IMR-90 (cell line): ENCODE results near the gene ANO7. TPM values are rescaled to one million over a fixed set of nuclear protein-coding genes. Genes with fewer than 3 reads are reported as not detected.

Experiments
- ATAC-seq: fragments of 200-7000 bp; cut with Tn5 transposase; 2 replicates; pipeline ENCODE4 v1.9.1; 2020; ENCODE audit warnings: low read depth, mild to moderate bottlenecking, moderate library complexity
- BruUV-seq: library from RNA; stranded (reverse); fragments of 400-500 nt; replicated peaks from 2 replicates; lab custom pipeline; 2021; lab: Mats Ljungman, UMichigan
- CTCF ChIA-PET: fragments of 300-600 bp; formaldehyde crosslinking; extraction: SDS; loops from one replicate; lab custom pipeline; 2021; ENCODE audit warnings: antibody characterized with exemption; lab: Yijun Ruan, JAX
- POLR2A ChIA-PET: fragments of 300-600 bp; sonication (Branson Sonifier 250); formaldehyde crosslinking; loops from one replicate; lab custom pipeline; 2022; ENCODE audit warnings: antibody characterized with exemption; ENCODE audit not compliant: unreplicated experiment; lab: Charles Lee
- DNase-seq: peaks from one replicate; pipeline ENCODE4 v3.0.0; 2013
- H2AFZ ChIP-seq: replicated peaks from 2 replicates; pipeline ENCODE3; 2013; ENCODE audit warnings: low read length, mild to moderate bottlenecking; ENCODE audit not compliant: poor library complexity
- H2AK5ac ChIP-seq: 2 replicates; pipeline ENCODE4 v1.6.1; 2013; ENCODE audit warnings: low read depth, low read length, inconsistent platforms
- H2AK9ac ChIP-seq: replicated peaks from 2 replicates; pipeline ENCODE3; 2013; ENCODE audit warnings: mild to moderate bottlenecking, low read depth, low read length, moderate library complexity; ENCODE audit not compliant: poor library complexity
- H2BK120ac ChIP-seq: 2 replicates; pipeline ENCODE4 v1.6.1; 2013; ENCODE audit warnings: low read depth, low read length, inconsistent platforms
- H2BK15ac ChIP-seq: 3 replicates; pipeline ENCODE4 v1.6.1; 2013; ENCODE audit warnings: low read depth, low read length, inconsistent platforms
- H2BK20ac ChIP-seq: 2 replicates; pipeline ENCODE4 v1.6.1; 2013; ENCODE audit warnings: low read depth, mild to moderate bottlenecking, inconsistent platforms, low read length, moderate library complexity
- H2BK5ac ChIP-seq: 2 replicates; pipeline ENCODE4 v1.6.1; 2013; ENCODE audit warnings: mild to moderate bottlenecking, low read depth, low read length, inconsistent platforms; ENCODE audit not compliant: poor library complexity, severe bottlenecking
- H3K14ac ChIP-seq: replicated peaks from 2 replicates; pipeline ENCODE4 v1.6.1; 2013; ENCODE audit warnings: low read depth, low read length, inconsistent platforms
- H3K18ac ChIP-seq: 2 replicates; pipeline ENCODE4 v1.6.1; 2013; ENCODE audit warnings: low read depth, low read length, control low read depth
- H3K23ac ChIP-seq: 2 replicates; pipeline ENCODE4 v1.6.1; 2013; ENCODE audit warnings: low read depth, low read length, inconsistent platforms
- H3K27ac ChIP-seq: 2 replicates; pipeline ENCODE4 v1.5.1; 2013; ENCODE audit warnings: mild to moderate bottlenecking, control low read depth, low read length; ENCODE audit not compliant: insufficient read depth
- H3K27me3 ChIP-seq: 2 replicates; pipeline ENCODE4 v1.6.1; 2013; ENCODE audit warnings: low read length; ENCODE audit not compliant: control insufficient read depth, insufficient read depth
- H3K36me3 ChIP-seq: 2 replicates; pipeline ENCODE4 v1.6.1; 2013; ENCODE audit warnings: low read length, mixed read lengths; ENCODE audit not compliant: control insufficient read depth, insufficient read depth
- H3K4ac ChIP-seq: 2 replicates; pipeline ENCODE4 v1.6.1; 2013; ENCODE audit warnings: low read depth, low read length, inconsistent platforms
- H3K4me1 ChIP-seq: 2 replicates; pipeline ENCODE4 v1.6.1; 2013; ENCODE audit warnings: low read length, mixed read lengths; ENCODE audit not compliant: control insufficient read depth, insufficient read depth
- H3K4me2 ChIP-seq: 2 replicates; pipeline ENCODE4 v1.6.1; 2013; ENCODE audit warnings: low read depth, mild to moderate bottlenecking, control low read depth, low read length, moderate library complexity
- H3K4me3 ChIP-seq: 2 replicates; pipeline ENCODE4 v1.5.1; 2013; ENCODE audit warnings: low read depth, mild to moderate bottlenecking, control low read depth, low read length, moderate library complexity; ENCODE audit not compliant: insufficient read depth
- H3K56ac ChIP-seq: 2 replicates; pipeline ENCODE4 v1.6.1; 2013; ENCODE audit warnings: low read length, inconsistent platforms; ENCODE audit not compliant: insufficient read depth; ENCODE audit errors: extremely low read depth
- H3K79me1 ChIP-seq, 2 experiments: 2 replicates each; pipeline ENCODE4 v1.6.1; 2013; ENCODE audit warnings: low read length in 2 of 2, inconsistent platforms in 1 of 2, low read depth in 1 of 2
- H3K9ac ChIP-seq: 2 replicates; pipeline ENCODE4 v1.6.1; 2013; ENCODE audit warnings: low read depth, low read length, control low read depth
- H3K9me1 ChIP-seq: 2 replicates; pipeline ENCODE4 v1.6.1; 2013; ENCODE audit warnings: low read length, inconsistent platforms; ENCODE audit not compliant: insufficient read depth
- H3K9me3 ChIP-seq: 2 replicates; pipeline ENCODE4 v1.6.1; 2013; ENCODE audit warnings: low read length; ENCODE audit not compliant: control insufficient read depth, insufficient read depth
- H4K20me1 ChIP-seq: 2 replicates; pipeline ENCODE4 v1.6.1; 2013; ENCODE audit warnings: low read length, inconsistent platforms; ENCODE audit not compliant: insufficient read depth
- H4K5ac ChIP-seq: 2 replicates; pipeline ENCODE4 v1.6.1; 2013; ENCODE audit warnings: mild to moderate bottlenecking, low read depth, low read length, control low read depth
- H4K8ac ChIP-seq, 2 experiments: 2 replicates each; pipeline ENCODE4 v1.6.1; 2013; ENCODE audit warnings: low read depth in 2 of 2, low read length in 2 of 2, control low read depth in 1 of 2, inconsistent platforms in 1 of 2
- H4K91ac ChIP-seq: 2 replicates; pipeline ENCODE4 v1.6.1; 2013; ENCODE audit warnings: low read depth, low read length, inconsistent platforms; ENCODE audit not compliant: insufficient read depth
- BHLHE40 ChIP-seq: fragments of 150-350 bp; IDR thresholded peaks from 2 replicates; pipeline ENCODE4 v1.6.1; 2016; ENCODE audit warnings: mild to moderate bottlenecking, low read depth, low read length
- CEBPB ChIP-seq: IDR thresholded peaks from 2 replicates; pipeline ENCODE4 v1.6.1; 2012; ENCODE audit warnings: low read depth, low read length, improper control_type of control experiment
- RAD21 ChIP-seq: IDR thresholded peaks from 2 replicates; pipeline ENCODE4 v1.6.1; 2012; ENCODE audit warnings: low read length, improper control_type of control experiment
- RCOR1 ChIP-seq: IDR thresholded peaks from 2 replicates; pipeline ENCODE4 v1.6.1; 2012; ENCODE audit warnings: mild to moderate bottlenecking, low read length, improper control_type of control experiment; ENCODE audit not compliant: insufficient replicate concordance
- WGBS, 2 experiments: methylation state at CpG; one replicate each; pipeline versions ENCODE4 v1.1.5 to v1.1.7; 2013; ENCODE audit warnings: missing lambda C conversion rate in 2 of 2; ENCODE audit not compliant: insufficient read length in 1 of 2; ENCODE audit errors: extremely low coverage in 2 of 2; 5-methylcytosine and 5-hydroxymethylcytosine counted together
- dilution Hi-C: fragments of 300-500 bp; cut with HindIII; formaldehyde crosslinking; loops from one replicate; pipeline ENCODE4 v1.14.3; 2018; ENCODE audit warnings: low sequenced_read_pairs; ENCODE audit not compliant: unreplicated experiment
- in situ Hi-C: fragments of 300-500 bp; cut with MboI; formaldehyde crosslinking; loops from 3 replicates; pipeline ENCODE4 v1.14.3; 2019; ENCODE audit warnings: low sequenced_read_pairs, inconsistent platforms, mixed read lengths
- intact Hi-C: fragments of 100-400 bp; cut with micrococcal nuclease; formaldehyde crosslinking; loops from 2 replicates; pipeline ENCODE4 v1.10.0; 2022
- polyA plus RNA-seq, 3 experiments: library from polyadenylated mRNA; depleted of rRNA; stranded (reverse); fragments of >200 nt; gene quantifications; 2 replicates each; pipeline ENCODE4 v1.2.3, GENCODE V29; 2012; ENCODE audit warnings: low replicate concordance in 1 of 3
- total RNA-seq: library from RNA; depleted of rRNA; stranded (reverse); fragments of >200 nt; gene quantifications from 2 replicates; pipeline ENCODE4 v1.2.3, GENCODE V29; 2012

The ANO7 gene
- total and polyA plus RNA-seq, 2 of the 4 experiments (the other 2 are of a cell fraction) = 0.36 to 3.4 TPM

- Histone ChIP-seq H4K5ac (no peak overlapping the region), H2BK20ac (no peak overlapping the region), H3K56ac (no peak overlapping the region), H3K4ac (no peak overlapping the region), H2BK120ac (no peak overlapping the region), H2BK5ac (no peak overlapping the region), H3K27me3 (no peaks in the 10 kb centered on the region), H3K27ac (no peak overlapping the region), H3K4me1 (peaks cover 7% of the 10 kb centered on the region; the same call in 1 of the 2 replicates), H2AK9ac (peak overlapping the region; percentile 82), H2AK5ac (no peak overlapping the region), H3K9ac (no peak overlapping the region), H3K14ac (no peak overlapping the region), H4K8ac (no peak overlapping the region), H3K36me3 (peaks cover 4% of the 10 kb centered on the region), H3K9me3 (no peaks in the 10 kb centered on the region), H4K91ac (no peak overlapping the region), H2AFZ (peak overlapping the region; percentile 96), H3K9me1 (peaks cover 17% of the 10 kb centered on the region), H3K4me2 (peak overlapping the region; percentile 98), H2BK15ac (no peak overlapping the region), H4K20me1 (peaks cover 18% of the 10 kb centered on the region), H3K18ac (no peak overlapping the region), H3K4me3 (peak overlapping the region; percentile 75), H3K23ac (no peak overlapping the region), H3K79me1 (peaks cover 18 to 38% of the 10 kb centered on the region in 2 experiments)
- no peak for DNase-seq
- ChIA-PET POLR2A (no interaction called here), CTCF (interaction anchor here (0.6 kb wide), 1 partner anchor 540 kb away, joined by 3 read pairs; no protein-coding TSS in a partner anchor)
- WGBS, 2 experiments = 0% methylated on average over 15 of the region's 23 CpGs; no CpG with 5 or more reads in 1 of the 2 experiments
- dilution Hi-C loops = no loop called here
- in situ Hi-C loops = no loop called here
- no TSS peak for BruUV-seq
- peak; percentile 15 for ATAC-seq
- intact Hi-C loops = loop anchor here (2.0 kb wide), 1 partner anchor 47 kb away; the partner anchor contains the start of gene MTERF4
- no peak for TF ChIP-seq RAD21
- no peak for TF ChIP-seq CEBPB
- TF ChIP-seq BHLHE40 = no peak
- TF ChIP-seq RCOR1 = no peak
Observed at GRCh38 chr2:241149675-241149924, 38.9 kb upstream of the ANO7 start.
